Right lobe of liver (tissue), 6 donors: ENCODE measurements around the gene DLGAP5. TPM values are rescaled to one million over a fixed set of nuclear protein-coding genes. Genes with fewer than 3 reads are reported as not detected.

Experiments used
- ATAC-seq, 4 donors: fragments of 200-7000 bp; cut with Tn5 transposase; one replicate each; pipeline ENCODE4 v1.9.1; 2020; ENCODE audit warnings: mild to moderate bottlenecking in 4 of 4, moderate library complexity in 4 of 4
- DNase-seq, 3 donors: peaks; one replicate each; pipeline ENCODE4 v3.0.0-alpha.2; 2020
- H3K27ac ChIP-seq, 3 donors: fragments of 200-600 bp; one replicate each; pipeline ENCODE4 v1.8.0; 2022
- H3K27me3 ChIP-seq, 2 donors: fragments of 200-600 bp; one replicate each; pipeline ENCODE4 v1.8.0; 2022
- H3K36me3 ChIP-seq, 4 donors: fragments of 200-600 bp; sonication (generic) in 1 of 4; one replicate each; pipeline versions ENCODE4 v1.5.1 to v1.8.0; 2017 to 2022; ENCODE audit warnings: control low read depth in 1 of 4
- H3K4me1 ChIP-seq, 4 donors: fragments of 200-600 bp; sonication (generic) in 1 of 4; one replicate each; pipeline versions ENCODE4 v1.5.1 to v1.8.0; 2017 to 2022; ENCODE audit warnings: control low read depth in 1 of 4
- H3K4me3 ChIP-seq, 3 donors: fragments of 200-600 bp; one replicate each; pipeline ENCODE4 v1.8.0; 2022
- H3K9me3 ChIP-seq, 4 donors: fragments of 200-600 bp; sonication (generic) in 1 of 4; one replicate each; pipeline versions ENCODE4 v1.5.1 to v1.8.0; 2017 to 2022; ENCODE audit warnings: control low read depth in 1 of 4
- POLR2A ChIP-seq: fragments of 450-650 bp; IDR thresholded peaks from one replicate; pipeline ENCODE4 v1.6.1; 2017; ENCODE audit warnings: antibody characterized with exemption, mild to moderate bottlenecking
- WGBS: methylation state at CpG from one replicate; pipeline ENCODE4 v1.1.6; 2018; ENCODE audit warnings: low coverage, low lambda C conversion rate; ENCODE audit not compliant: insufficient coverage; ENCODE audit errors: missing lambda C conversion rate; 5-methylcytosine and 5-hydroxymethylcytosine counted together
- intact Hi-C, 2 donors: fragments of 100-400 bp; cut with DNase I; formaldehyde crosslinking; loops; one replicate each; pipeline versions ENCODE4 v1.11.2 to v1.14.1; 2022
- total RNA-seq, 6 experiments: library from RNA; depleted of rRNA in 2 of 6; stranded (reverse); fragments of >200 nt in 2 of 6; fragmentation: NEBNext Ultra II Directional in 3 of 6; extraction: Animal tissue kit (Norgen Biotek cat#: 25700) in 3 of 6; gene quantifications; one replicate each; pipeline versions ENCODE4 v1.1.0 to v1.2.4, GENCODE V29; 2016 to 2023
- TF ChIP-seq, protein P1 (sequence below), 4 donors: fragments of 200-600 bp in 3 of 4; fragments of 450-650 bp in 1 of 4; IDR thresholded peaks; one replicate each; pipeline versions ENCODE4 v1.5.1 to v1.8.0; 2016 to 2022; ENCODE audit warnings: antibody characterized with exemption in 4 of 4, mild to moderate bottlenecking in 2 of 4
- donor health status: DM: no; HTN: yes; CAD: no.
- donor health status: DM: no; HTN: no; CAD: no.
- donor health status: DM: no; HTN: no; CAD: no.
- donor health status: DM: no; HTN: yes; CAD: no.
- donor health status: DM: no; HTN: yes; CAD: no.

DLGAP5 gene
- total RNA-seq, 6 experiments from 2014 or later = 0.27 to 1.3 (median 0.86) TPM; not detected in 1

DNA sequence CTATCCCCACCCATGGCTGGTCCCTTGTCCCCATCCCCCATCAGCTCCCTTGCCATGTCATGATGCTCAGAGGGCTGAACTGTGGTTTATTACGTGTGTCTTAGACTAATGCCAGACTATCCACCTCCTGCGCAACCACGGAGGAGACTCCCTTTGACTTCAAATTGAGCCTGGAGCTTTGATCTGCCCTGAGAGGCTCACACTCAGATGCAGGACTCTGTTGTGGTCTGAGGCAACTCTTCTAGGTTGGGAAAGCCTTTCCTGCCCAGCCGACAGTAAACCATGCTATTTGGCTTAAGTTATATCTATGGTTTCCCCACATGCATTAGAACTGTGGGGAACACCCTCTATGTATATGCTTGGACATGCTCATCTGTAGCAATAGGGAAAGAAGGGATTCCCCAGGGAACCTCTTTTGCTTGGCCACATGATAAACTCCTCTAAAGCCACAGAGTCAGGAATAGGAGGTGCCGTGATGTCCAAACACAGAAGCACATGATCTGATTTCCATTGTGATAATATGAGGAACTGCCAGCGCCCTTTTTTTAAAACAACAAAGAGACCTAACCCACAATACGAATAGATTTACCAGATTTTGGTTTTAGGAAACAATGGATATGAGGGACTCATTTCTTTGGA is 73.5 kb downstream of the DLGAP5 start:
- 76% methylated on average over 4 of the region's 7 CpGs for WGBS
- TF ChIP-seq POLR2A = no peak
- TF ChIP-seq, protein P1, sequence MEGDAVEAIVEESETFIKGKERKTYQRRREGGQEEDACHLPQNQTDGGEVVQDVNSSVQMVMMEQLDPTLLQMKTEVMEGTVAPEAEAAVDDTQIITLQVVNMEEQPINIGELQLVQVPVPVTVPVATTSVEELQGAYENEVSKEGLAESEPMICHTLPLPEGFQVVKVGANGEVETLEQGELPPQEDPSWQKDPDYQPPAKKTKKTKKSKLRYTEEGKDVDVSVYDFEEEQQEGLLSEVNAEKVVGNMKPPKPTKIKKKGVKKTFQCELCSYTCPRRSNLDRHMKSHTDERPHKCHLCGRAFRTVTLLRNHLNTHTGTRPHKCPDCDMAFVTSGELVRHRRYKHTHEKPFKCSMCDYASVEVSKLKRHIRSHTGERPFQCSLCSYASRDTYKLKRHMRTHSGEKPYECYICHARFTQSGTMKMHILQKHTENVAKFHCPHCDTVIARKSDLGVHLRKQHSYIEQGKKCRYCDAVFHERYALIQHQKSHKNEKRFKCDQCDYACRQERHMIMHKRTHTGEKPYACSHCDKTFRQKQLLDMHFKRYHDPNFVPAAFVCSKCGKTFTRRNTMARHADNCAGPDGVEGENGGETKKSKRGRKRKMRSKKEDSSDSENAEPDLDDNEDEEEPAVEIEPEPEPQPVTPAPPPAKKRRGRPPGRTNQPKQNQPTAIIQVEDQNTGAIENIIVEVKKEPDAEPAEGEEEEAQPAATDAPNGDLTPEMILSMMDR (IDR thresholded peaks at IDR 0.05) = no peak
- Histone ChIP-seq H3K27me3 (no peaks in the 10 kb centered on the region), H3K4me1 (no peaks in the 10 kb centered on the region), H3K36me3 (no peaks in the 10 kb centered on the region), H3K27ac (peak overlapping the region; percentile 8 to 50 (median 40)), H3K4me3 (no peak overlapping the region), H3K9me3 (no peaks in the 10 kb centered on the region)
- ATAC-seq (peak in 3 of 4 donors; percentile 31 to 41 (median 33)), DNase-seq (no peak)
- intact Hi-C loops = no loop called here

DNA sequence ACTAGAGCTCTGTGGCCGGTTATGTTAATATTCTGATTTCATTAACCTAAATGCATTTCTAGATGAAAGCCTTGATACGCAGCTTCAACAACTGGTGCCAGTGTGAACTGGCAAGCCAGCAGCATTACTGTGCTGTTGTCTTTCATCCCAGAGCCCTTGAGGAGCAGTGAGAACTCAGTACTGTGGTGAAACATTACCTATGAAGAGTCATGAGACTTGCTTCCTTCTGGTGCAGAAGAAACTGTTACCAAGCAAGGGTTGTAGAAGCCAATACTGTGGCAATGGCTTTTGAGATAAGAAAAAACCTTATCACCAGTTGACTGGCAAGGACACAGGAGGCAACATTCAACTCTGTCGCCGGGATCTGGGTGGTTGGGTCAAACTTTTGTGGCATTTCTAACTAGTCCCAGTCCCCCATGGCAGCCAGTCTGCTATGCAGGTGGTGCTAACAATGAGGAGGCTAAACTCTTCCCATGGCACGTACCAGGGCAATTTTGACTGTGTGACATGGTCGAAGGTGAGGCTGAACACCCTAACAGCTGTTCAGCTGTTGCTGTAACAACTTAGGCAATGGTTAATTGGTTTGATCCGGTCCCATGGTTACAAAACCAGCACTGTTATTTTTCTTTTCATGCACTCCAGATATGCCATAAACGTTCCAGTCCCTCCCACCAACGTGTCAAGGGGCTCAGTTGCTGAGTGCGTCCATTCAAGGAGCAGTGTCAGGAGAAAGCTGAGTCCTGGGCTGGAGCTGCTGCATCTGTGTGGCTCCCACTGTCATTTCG is 74.9 kb downstream of the DLGAP5 start:
- H3K27ac ChIP-seq = no peak overlapping the region
- WGBS = 65% methylated on average over 5 of the region's 11 CpGs
- TF ChIP-seq POLR2A = no peak
- TF ChIP-seq, protein P1 (IDR thresholded peaks at IDR 0.05) = no peak
- no peaks in the 10 kb centered on the region for H3K36me3 ChIP-seq
- no peaks in the 10 kb centered on the region for H3K4me1 ChIP-seq
- no peaks in the 10 kb centered on the region for H3K9me3 ChIP-seq
- peak in 1 of 4 donors; percentile 11 for ATAC-seq
- no peaks in the 10 kb centered on the region for H3K27me3 ChIP-seq
- H3K4me3 ChIP-seq = no peak overlapping the region
- intact Hi-C loops = no loop called here
- no peak for DNase-seq

DNA sequence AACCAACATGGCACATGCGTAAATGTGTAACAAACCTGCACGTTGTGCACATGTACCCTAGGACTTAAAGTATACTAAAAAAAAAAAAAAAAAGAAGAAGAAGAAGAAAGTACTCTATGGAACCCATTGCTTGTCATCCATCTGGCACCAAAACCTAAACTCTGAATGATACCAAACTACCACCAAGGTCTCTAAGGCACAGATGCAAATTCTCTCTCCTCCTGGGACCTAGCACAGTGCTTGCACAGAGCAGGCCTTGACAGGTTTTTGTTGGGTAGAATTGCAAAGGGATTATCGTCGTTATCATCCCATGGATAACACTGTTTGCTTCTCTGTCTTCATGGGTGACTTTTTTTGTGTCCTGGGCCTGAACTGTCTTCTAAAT is 75.5 kb downstream of the DLGAP5 start:
- H3K4me1 ChIP-seq = no peaks in the 10 kb centered on the region
- DNase-seq (no peak), ATAC-seq (no peak)
- H3K9me3 ChIP-seq = no peaks in the 10 kb centered on the region
- H3K27me3 ChIP-seq = no peaks in the 10 kb centered on the region
- intact Hi-C loops = no loop called here
- 88% methylated on average over 3 of the region's 4 CpGs for WGBS
- no peak overlapping the region for H3K27ac ChIP-seq
- no peaks in the 10 kb centered on the region for H3K36me3 ChIP-seq
- no peak overlapping the region for H3K4me3 ChIP-seq
- TF ChIP-seq POLR2A = no peak
- TF ChIP-seq, protein P1 (IDR thresholded peaks at IDR 0.05) = no peak

DNA sequence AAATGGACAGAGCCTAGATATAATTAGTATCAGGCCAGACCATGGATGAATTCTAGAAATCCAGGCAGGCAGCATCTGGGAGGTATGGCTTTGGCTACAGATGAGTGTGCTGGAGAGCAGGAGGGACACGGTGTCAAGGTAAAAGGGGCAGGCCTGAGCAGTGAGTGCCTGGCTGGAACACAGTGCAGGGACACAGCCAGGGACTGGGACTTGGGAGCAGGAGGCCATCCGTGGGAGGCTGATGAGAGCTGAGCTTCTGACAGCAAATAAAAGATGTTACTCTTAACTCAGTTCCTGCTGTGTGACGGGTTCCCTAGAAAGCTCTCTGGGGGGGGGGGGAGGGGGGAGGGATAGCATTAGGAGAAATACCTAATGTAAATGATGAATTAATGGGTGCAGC is 75.9 kb downstream of the DLGAP5 start:
- Histone ChIP-seq H3K36me3 (no peaks in the 10 kb centered on the region), H3K9me3 (no peaks in the 10 kb centered on the region), H3K4me3 (no peak overlapping the region), H3K4me1 (no peaks in the 10 kb centered on the region), H3K27me3 (no peaks in the 10 kb centered on the region), H3K27ac (no peak overlapping the region)
- intact Hi-C loops = no loop called here
- no peak for TF ChIP-seq POLR2A
- TF ChIP-seq, protein P1 (IDR thresholded peaks at IDR 0.05) = no peak
- ATAC-seq = no peak
- 63% methylated on average over 3 of the region's 3 CpGs for WGBS
- DNase-seq = no peak
